GM19468 (cell line): ENCODE results near the gene KANTR.
A peak's percentile ranks its signal among the peaks of the same experiment; 100 is the strongest.

Experiments
- ATAC-seq: cut with Tn5 transposase; IDR thresholded peaks from one replicate; pipeline ENCODE4 v1.9.1; 2021; ENCODE audit warnings: mild to moderate bottlenecking, moderate library complexity, moderate number of reproducible peaks; ENCODE audit not compliant: unreplicated experiment; ENCODE audit errors: extremely low read depth

KANTR gene

DNA sequence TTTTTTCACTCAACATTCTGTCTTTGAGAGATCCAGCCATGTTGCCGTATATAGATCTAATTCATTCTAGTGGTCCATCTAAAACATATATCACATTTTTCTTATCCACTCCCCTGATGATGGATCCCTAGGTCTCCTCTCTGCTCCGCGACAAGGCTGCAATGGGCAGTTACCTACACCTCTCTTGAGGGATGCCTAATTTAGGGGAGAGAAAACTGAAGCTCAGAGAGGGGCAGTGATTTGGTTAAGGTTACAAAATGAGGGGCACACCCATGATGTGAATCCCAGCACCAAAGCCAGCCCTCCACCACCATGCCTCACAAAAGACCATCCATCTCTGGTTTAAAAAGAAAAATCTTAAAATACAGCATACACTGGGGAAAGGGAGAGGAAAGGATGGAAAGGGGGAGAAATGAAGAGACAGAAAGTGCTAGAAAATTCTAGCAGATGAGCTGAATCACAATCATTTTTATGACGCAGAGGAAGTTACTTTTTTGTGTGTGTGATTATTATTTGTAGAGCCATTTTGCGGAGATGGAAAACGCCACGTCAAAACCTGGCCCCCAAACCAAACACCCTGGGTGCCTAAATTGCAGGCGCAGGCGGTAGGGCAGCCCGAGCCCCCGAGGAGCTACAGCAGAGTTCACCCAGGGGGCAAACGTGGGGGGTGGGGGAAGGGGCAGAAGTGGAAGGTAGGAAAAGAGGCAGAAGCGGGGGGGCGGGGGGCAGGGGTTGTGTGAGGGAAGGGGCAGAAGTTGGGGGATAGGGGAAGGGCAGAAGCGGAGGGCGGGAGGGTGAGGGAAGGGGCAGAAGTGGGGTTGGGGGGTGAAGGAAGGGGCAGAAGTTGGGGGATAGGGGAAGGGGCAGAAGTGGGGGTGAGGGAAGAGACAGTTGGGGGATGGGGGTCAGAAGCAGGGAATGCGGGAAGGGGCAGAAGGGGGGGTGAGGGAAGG lies 13.0 kb upstream of the KANTR start:
- no peak for ATAC-seq

DNA sequence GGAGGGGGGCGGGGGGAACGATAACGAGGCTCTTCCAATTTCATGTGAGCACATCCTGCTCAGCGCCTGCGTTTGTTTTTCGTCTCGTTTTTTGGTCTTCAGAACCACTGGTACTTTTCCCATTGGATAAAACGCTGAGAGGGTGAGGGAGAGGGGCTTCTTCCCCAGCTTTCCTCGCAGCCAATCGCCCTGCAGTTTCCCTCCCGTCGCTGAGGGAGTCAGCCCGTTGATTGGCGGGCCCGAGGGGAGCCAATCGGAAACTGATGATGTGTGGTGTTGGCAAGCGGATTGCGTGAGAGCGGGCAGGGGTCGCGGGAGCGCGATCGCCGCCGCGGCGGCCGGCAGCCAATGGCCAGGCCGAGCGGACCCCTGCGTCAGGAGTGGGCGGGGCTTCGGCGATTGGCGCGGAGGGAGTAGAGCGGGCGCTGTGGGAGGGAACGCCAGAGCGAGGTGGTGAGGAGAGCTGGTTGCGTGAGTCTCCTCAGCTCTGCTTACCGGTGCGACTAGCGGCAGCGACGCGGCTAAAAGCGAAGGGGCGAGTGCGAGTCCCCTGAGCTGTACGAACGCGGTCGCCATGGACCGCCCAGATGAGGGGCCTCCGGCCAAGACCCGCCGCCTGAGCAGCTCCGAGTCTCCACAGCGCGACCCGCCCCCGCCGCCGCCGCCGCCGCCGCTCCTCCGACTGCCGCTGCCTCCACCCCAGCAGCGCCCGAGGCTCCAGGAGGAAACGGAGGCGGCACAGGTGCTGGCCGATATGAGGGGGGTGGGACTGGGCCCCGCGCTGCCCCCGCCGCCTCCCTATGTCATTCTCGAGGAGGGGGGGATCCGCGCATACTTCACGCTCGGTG lies 11.8 kb upstream of the KANTR start, which contains the start of gene TSPYL2:
Gene TSPYL2, plus strand, starts transcription at position 443 of the 848 bp plus-strand sequence. Its CDS starts 132 bp downstream, at position 575.
- peak; percentile 88 for ATAC-seq

DNA sequence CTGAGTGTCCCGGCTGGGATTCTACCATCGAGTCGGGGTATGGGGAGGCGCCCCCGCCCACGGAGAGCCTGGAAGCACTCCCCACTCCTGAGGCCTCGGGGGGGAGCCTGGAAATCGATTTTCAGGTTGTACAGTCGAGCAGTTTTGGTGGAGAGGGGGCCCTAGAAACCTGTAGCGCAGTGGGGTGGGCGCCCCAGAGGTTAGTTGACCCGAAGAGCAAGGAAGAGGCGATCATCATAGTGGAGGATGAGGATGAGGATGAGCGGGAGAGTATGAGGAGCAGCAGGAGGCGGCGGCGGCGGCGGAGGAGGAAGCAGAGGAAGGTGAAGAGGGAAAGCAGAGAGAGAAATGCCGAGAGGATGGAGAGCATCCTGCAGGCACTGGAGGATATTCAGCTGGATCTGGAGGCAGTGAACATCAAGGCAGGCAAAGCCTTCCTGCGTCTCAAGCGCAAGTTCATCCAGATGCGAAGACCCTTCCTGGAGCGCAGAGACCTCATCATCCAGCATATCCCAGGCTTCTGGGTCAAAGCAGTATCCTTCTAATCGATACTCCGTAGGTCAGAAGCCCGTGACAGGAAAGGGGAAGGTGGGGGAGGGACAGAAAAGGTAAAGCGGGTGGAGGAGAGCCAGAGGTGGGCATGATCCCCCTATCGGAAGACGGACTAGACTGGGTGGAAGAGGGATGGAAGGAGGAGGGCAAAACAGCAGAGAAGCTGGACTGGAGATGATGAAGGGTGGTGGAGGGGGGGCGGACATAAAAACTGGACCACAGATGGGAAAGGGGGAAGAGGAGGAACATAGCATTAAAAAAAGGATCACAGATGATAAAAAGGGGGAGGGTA lies 10.9 kb upstream of the KANTR start:
- ATAC-seq, result no peak

DNA sequence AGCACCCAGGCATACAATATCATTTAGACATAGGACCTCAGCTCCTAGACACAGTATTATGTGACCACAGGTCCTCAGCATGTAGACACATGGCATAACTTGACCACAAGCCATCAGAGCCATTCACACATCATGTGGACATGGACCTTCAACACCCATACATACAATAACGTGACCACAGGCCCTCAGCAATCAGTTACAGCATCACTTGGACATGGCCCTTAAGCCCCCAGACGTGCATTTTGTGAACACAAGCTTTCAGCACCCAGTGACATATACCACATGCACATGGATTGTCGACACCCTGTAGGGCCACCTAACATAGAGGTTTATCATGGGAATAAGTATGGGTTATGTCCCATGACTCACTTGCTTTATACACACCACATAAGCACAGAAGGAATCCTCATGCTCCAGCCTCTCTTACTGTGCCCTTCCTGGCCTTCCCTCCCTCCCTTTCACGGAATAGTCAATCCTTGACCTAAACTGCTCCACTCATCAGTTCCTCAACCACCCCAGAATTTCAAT lies 9.8 kb upstream of the KANTR start:
- ATAC-seq, result no peak

DNA sequence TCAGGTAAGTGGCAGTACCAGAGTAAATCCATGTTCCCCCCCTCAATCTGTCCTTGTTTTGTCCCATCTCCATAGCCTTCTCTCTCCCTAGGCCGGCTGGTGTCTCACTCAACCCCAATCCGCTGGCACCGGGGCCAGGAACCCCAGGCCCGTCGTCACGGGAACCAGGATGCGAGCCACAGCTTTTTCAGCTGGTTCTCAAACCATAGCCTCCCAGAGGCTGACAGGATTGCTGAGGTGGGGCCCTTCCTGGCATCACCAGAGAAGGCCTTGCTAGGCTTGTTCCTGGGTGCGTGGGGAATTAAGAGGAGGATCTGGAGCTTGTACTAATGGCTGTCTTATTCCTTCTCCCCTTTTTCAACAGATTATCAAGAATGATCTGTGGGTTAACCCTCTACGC lies 9.1 kb upstream of the KANTR start:
- no peak for ATAC-seq

DNA sequence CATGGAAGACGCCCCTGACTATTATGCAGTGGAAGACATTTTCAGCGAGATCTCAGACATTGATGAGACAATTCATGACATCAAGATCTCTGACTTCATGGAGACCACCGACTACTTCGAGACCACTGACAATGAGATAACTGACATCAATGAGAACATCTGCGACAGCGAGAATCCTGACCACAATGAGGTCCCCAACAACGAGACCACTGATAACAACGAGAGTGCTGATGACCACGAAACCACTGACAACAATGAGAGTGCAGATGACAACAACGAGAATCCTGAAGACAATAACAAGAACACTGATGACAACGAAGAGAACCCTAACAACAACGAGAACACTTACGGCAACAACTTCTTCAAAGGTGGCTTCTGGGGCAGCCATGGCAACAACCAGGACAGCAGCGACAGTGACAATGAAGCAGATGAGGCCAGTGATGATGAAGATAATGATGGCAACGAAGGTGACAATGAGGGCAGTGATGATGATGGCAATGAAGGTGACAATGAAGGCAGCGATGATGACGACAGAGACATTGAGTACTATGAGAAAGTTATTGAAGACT lies 8.2 kb upstream of the KANTR start:
- no peak for ATAC-seq

DNA sequence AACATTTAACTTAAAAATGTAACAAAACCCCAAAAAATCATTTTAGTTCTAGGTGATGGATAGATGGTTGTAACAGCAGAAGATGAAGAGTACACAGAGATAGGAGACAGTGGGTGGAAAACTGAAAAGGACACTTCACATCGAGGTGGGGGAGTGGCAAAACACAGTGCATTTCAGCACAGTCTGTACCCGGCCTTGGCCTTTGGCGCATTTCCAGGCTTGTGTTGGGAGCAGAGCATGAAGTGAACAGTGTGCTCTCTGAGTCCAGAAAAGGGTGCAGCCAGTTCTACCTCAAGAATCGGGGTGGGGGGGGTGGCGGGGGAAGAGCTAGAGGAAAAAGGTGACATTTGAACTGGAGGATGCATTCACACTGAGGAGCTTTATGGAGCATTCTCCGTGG lies 7.5 kb upstream of the KANTR start:
- no peak for ATAC-seq

DNA sequence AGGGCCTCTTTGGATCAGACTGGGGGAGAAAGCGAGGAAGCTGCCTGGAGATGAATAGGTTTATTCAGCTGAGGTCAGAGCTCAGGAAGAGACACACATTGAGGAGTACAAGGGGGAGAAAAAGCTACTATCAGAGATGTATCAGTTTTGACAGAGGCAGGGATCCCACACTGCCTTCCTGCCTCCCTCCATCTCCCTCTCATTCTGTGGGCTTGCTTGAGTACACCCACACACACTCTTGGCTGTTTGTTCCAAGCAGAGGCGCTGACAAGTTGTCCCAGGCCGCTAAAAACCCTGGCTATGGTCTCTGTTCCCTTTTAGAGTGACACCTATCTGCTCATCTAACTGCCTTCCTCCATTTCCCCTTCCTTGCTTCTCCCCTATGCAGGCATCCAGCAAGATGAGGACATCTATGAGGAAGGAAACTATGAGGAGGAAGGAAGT lies 6.5 kb upstream of the KANTR start:
- ATAC-seq, result no peak

DNA sequence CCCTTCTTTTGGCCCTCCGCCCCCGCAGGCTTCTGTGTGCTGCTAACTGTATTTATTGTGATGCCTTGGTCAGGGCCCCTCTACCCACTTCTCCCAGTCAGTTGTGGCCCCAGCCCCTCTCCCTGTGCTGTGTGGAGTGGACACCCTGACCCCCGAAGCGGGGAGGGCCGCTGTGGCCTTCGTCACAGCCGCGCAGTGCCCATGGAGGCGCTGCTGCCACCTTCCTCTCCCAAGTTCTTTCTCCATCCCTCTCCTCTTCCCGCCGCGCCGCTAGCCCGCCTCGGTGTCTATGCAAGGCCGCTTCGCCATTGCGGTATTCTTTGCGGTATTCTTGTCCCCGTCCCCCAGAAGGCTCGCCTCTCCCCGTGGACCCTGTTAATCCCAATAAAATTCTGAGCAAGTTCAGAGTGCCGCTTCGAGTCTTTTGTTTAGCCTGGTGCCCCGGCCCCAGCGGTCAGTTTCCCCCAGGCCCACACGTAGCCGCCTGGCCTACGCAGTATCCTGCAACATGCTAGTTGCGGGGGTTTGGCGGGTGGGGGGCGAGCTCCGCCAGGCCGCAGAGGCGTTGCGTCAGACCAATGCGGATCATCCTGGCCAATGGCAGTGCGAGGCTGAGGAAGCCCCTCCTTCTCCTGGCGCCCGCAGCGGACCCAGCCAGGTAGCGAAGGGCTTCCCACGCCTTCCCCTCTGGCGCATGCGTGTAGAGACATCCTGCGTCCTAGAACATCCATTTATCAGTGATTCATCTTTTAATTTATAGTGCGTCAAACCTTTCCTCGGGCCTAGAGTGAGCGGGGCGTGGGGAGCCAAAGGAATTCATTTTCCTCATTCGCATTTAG lies 5.6 kb upstream of the KANTR start:
- ATAC-seq, result no peak

DNA sequence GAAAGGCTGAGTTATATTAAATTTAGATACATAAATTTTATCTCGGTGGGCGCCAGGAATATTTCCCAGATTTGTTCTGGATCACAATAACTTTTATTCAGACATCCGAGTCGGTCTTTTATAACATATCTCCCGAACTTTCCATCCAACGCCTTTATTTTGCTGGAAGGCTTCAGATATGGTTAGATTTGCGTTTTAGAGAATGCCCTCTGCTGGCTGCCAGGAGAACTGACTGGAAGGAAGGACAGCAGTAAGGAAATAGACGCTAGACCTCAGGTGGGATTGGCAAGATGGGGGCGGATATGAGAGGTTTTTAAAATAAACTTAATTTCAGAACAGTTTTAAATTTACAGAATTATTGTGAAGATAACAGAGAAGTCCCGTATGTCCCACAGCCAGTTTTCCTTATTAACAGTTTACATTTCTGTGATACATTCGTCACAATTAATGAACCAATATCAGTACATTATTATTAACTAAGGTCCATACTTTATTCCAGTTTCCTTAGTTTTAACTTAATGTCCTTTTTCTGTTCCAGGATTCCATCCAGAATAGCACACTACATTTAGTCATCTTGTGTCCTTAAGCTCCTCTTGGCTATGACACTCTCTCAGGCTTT lies 4.6 kb upstream of the KANTR start:
- ATAC-seq, result peak; percentile 27

DNA sequence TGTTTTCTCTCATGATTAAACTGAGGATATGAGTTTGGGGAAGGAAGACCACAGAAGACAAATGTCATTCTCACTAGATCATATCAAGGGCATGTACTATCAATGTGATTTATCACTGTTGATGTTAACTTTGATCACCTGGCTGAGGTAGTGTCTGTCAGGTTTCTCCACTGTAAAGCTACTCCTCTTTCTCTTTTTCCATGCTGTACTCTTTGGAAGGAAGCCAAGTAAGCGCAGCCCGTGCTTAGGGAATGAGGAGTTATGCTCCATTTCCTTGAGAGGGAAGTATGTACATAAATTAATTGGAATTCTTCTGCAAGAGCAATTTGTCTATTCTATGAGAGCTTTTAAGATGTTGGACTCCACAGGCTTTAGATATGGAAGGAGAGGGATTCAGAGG lies 4.0 kb upstream of the KANTR start:
- ATAC-seq, result no peak

DNA sequence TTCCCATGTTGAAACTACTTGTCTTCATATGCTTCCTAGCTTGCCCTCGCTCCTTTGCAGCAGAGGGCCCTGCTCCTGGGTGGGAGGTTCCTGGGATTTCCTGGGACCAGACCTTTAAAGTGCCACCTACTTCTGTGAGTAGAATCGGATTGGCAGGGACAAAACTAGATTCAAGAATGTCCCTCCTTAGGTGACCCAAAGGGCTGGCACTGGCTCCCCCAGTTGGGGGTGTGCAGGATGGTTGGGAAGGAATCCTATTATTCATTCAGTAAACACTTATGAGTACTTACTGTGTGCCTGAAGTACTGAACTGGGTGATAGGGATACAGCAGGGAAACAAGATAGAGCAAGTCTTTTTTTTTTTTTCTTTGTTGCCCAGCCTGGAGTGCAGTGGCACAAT lies 2.6 kb upstream of the KANTR start:
- no peak for ATAC-seq

DNA sequence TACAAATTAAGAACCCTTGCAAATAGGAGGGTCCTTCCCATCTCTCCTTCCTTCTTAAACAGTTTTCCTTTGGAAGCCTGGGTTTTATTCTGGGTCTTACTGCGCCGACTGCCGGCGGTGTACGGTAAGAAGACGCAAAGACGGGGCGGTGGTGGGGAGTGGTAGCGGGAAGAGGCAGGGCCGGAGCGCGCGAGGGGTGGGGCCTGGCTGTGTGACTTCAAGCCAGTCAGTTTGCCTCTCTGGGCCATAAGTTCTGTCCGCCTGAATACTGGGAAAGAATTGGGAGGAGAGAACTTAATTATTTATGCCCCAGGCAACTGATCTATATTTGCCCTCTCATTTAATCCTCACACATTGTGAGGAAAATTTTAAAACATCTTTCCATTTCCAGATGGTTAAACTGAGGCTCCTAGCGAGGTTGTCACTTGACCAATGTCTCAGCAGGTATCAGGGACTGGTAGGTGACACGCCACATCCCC lies 726 bp upstream of the KANTR start:
- ATAC-seq, result no peak

DNA sequence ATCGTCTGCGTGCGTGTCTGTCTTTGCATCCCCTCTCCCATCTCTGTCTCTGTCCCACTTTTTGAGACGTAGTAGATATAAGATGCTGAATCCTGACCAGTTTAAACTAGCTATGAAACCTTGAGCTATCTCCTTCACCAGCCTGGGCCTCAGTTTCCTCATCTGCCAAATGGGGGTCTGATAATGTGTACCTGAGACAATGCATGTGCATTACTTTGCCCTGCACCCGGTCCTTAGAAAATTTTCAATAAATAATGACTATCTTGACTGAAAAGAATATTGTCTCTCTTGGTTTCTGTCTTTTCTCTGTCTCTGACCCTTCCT lies 602 bp downstream of the KANTR start:
- no peak for ATAC-seq

DNA sequence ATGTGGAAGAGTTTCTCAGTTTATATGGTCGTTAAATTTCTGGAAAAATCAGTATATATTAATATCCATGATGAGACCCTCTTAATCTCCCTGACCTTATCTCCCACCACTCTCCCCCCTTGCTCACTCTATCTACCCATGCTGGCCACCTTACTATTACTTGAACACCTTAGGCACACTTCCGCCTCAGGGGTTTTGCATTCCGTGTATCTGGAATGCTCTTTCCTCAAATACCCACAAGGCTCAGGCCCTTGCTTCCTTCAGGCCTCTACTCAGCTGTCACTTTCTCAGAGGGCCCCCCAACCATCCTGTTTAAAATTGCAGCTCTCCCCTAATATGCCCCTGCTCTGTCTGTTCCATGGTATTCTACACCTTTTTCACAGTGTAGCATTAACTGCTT lies 1.9 kb downstream of the KANTR start:
- no peak for ATAC-seq

DNA sequence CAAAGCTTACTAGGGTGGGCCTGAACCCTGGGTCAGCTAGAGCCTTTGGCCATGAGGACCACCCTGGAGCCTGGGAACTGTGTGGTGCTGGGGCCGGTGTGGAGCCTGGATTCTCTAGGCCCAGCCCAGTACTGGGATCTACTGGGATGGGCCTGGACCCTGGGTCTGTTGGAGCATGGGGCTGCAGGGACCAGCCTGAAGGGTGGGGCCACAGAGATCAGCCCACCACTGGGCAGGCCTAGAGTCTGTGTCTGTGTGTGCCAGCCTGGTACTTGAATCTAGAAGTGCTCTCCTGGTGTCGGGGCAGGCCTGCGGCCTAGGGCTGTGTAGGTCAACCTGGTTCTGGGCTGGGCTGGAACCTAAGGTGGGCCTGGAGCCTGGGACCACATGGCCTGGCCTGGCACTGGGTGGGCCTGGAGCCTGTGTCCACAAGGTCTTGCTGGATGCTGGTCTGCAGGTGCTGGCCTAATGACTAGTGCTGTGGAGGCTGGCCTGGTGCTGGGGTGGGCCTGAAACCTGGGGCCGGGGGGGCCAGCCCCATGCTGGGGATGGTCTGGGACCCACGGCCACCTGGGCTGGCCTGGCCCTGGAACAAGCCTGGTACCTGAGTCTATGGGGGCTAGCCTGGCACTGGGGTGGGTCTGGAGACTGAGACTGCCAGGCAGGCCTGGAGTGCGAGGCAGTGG lies 21.1 kb downstream of the KANTR start:
- ATAC-seq, result no peak

DNA sequence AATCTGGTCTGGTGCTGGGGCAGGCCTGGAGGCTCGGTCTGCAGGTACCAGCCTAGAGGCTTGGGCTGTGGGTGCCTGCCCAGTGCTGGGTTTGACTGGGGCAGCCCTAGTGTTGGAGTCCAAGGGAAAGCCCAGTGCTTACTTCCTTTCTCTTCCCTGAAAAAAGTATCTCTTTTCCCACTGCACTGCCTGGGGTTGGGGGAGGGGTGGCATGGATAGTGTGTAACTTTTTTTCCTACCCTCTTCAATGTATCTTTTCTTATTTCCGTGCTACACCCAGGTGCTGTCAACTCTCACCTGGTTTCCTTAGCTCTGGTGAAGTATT lies 21.6 kb downstream of the KANTR start:
- no peak for ATAC-seq

DNA sequence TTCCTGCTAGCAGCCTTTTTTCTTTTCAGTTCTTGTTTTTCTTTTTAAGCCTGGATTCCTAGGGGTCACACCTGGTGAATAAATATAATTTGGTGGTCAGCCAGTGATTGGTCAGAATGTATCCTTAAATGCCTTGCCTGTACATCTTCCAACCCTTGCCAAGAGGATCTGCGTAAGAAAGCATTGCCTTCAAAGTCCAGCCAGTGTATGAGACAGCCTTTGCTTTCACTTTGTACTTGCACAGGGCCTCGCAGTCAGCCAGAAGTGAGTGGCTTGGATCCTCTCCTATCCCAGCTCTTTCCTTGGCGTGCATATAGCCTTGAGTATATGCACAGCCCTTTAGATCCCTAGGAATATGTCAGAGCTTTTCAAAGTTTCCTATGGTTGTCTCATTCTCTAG lies 22.2 kb downstream of the KANTR start:
- ATAC-seq, result no peak
